Endodermal cell (in vitro differentiated cells): ENCODE measurements around the gene RBL1. TPM values are rescaled to one million over a fixed set of nuclear protein-coding genes. Genes with fewer than 3 reads are reported as not detected.

ENCODE experiments used
- DNase-seq: peaks from one replicate; pipeline ENCODE4 v3.0.0-alpha.2; 2017
- H3K27ac ChIP-seq: 2 replicates; pipeline ENCODE4 v1.5.1; 2013; ENCODE audit warnings: mild to moderate bottlenecking, low read depth, low read length, moderate library complexity
- H3K27me3 ChIP-seq: 2 replicates; pipeline ENCODE4 v1.6.1; 2013; ENCODE audit warnings: mild to moderate bottlenecking, low read length, moderate library complexity; ENCODE audit not compliant: insufficient read depth, control insufficient read depth, poor library complexity, severe bottlenecking
- H3K36me3 ChIP-seq: 2 replicates; pipeline ENCODE4 v1.7.0; 2013; ENCODE audit warnings: mild to moderate bottlenecking, low read length, moderate library complexity; ENCODE audit not compliant: control insufficient read depth, insufficient read depth
- H3K4me1 ChIP-seq: one replicate; pipeline ENCODE4 v1.7.0; 2013; ENCODE audit warnings: low read length; ENCODE audit not compliant: control insufficient read depth, insufficient read depth
- H3K4me3 ChIP-seq: 2 replicates; pipeline ENCODE4 v1.5.1; 2013; ENCODE audit warnings: mild to moderate bottlenecking, low read length, moderate library complexity
- H3K9ac ChIP-seq: 2 replicates; pipeline ENCODE4 v1.6.1; 2013; ENCODE audit warnings: mild to moderate bottlenecking, low read length, moderate library complexity; ENCODE audit not compliant: poor library complexity, severe bottlenecking; ENCODE audit errors: extremely low read depth
- H3K9me3 ChIP-seq: 2 replicates; pipeline ENCODE4 v1.6.1; 2013; ENCODE audit warnings: mild to moderate bottlenecking, low read length, moderate library complexity; ENCODE audit not compliant: control insufficient read depth
- H3K27ac Mint-ChIP-seq: 2 replicates; pipeline ENCODE4 v1.8.0; 2020; ENCODE audit warnings: mixed read lengths
- H3K27me3 Mint-ChIP-seq: 2 replicates; pipeline ENCODE4 v1.8.0; 2021; ENCODE audit warnings: mild to moderate bottlenecking, mixed read lengths; ENCODE audit not compliant: insufficient read depth
- H3K36me3 Mint-ChIP-seq: 2 replicates; pipeline ENCODE4 v1.8.0; 2020; ENCODE audit warnings: low read depth, mixed read lengths
- H3K4me1 Mint-ChIP-seq: 2 replicates; pipeline ENCODE4 v1.8.0; 2020; ENCODE audit warnings: mixed read lengths
- H3K4me3 Mint-ChIP-seq: 2 replicates; pipeline ENCODE4 v1.8.0; 2020; ENCODE audit warnings: mild to moderate bottlenecking, moderate library complexity, mixed read lengths
- H3K9me3 Mint-ChIP-seq: 2 replicates; pipeline ENCODE4 v1.8.0; 2020; ENCODE audit warnings: mild to moderate bottlenecking, mixed read lengths
- whole genome bisulfite sequencing, 2 experiments: methylation state at CpG; one replicate each; pipeline versions ENCODE4 v1.1.5 to v1.1.7; 2013; ENCODE audit warnings: missing lambda C conversion rate in 2 of 2, mixed read lengths in 1 of 2; ENCODE audit not compliant: insufficient coverage in 1 of 2, insufficient read length in 1 of 2; 5-methylcytosine and 5-hydroxymethylcytosine counted together
- total RNA-seq, 2 donors: library from RNA; stranded (reverse); fragmentation: NEBNext Ultra II Directional in 1 of 2; extraction: Animal tissue kit (Norgen Biotek cat#: 25700) in 1 of 2; gene quantifications; 2 replicates in 1 of 2; 3 replicates in 1 of 2; pipeline ENCODE4 v1.2.1, GENCODE V29; 2021
- TF ChIP-seq, protein P1 (sequence below): fragments of 200-600 bp; sonication (generic); conservative IDR thresholded peaks from 2 replicates; pipeline ENCODE4 v1.5.0; 2021; ENCODE audit warnings: antibody characterized with exemption, mild to moderate bottlenecking

Gene RBL1
- total RNA-seq, 2 donors from 2014 or later, result 11.4 to 16.7 TPM

DNA sequence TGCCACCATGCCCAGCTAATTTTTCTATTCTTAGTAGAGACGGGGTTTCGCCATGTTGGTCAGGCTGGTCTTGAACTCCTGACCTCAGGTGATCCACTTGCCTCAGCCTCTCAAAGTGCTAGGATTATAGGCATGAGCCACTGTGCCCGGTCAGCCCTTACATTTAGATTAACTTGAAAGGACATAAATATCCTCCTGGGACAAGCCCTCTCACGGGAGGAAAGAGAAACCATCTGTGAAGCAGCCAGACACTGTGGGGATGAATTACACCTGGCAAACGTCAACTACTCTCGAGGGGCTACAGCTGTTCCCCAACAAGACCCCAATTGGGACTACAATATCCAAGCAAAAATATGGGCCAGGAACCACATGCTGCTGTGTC, 111.5 kb downstream of the RBL1 start:
- H3K27ac Mint-ChIP-seq, result no peak overlapping the region
- Histone ChIP-seq H3K9me3 (no peaks in the 10 kb centered on the region), H3K9ac (no peak overlapping the region), H3K4me3 (no peak overlapping the region), H3K27ac (no peak overlapping the region), H3K27me3 (no peaks in the 10 kb centered on the region), H3K36me3 (no peaks in the 10 kb centered on the region), H3K4me1 (no peaks in the 10 kb centered on the region)
- H3K9me3 Mint-ChIP-seq, result no peaks in the 10 kb centered on the region
- H3K27me3 Mint-ChIP-seq, result no peaks in the 10 kb centered on the region
- H3K4me3 Mint-ChIP-seq, result no peak overlapping the region
- WGBS, 2 experiments, result 90% methylated on average over 5 to 6 of the region's 6 CpGs
- TF ChIP-seq, protein P1, sequence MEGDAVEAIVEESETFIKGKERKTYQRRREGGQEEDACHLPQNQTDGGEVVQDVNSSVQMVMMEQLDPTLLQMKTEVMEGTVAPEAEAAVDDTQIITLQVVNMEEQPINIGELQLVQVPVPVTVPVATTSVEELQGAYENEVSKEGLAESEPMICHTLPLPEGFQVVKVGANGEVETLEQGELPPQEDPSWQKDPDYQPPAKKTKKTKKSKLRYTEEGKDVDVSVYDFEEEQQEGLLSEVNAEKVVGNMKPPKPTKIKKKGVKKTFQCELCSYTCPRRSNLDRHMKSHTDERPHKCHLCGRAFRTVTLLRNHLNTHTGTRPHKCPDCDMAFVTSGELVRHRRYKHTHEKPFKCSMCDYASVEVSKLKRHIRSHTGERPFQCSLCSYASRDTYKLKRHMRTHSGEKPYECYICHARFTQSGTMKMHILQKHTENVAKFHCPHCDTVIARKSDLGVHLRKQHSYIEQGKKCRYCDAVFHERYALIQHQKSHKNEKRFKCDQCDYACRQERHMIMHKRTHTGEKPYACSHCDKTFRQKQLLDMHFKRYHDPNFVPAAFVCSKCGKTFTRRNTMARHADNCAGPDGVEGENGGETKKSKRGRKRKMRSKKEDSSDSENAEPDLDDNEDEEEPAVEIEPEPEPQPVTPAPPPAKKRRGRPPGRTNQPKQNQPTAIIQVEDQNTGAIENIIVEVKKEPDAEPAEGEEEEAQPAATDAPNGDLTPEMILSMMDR, result no peak
- DNase-seq, result no peak
- H3K4me1 Mint-ChIP-seq, result no peaks in the 10 kb centered on the region
- H3K36me3 Mint-ChIP-seq, result no peaks in the 10 kb centered on the region

GRCh38 chr20:36975099-36975818, 120.5 kb downstream of the RBL1 start:
- Histone ChIP-seq H3K36me3 (no peaks in the 10 kb centered on the region), H3K4me3 (no peak overlapping the region), H3K27ac (no peak overlapping the region), H3K27me3 (no peaks in the 10 kb centered on the region), H3K4me1 (no peaks in the 10 kb centered on the region), H3K9me3 (no peaks in the 10 kb centered on the region), H3K9ac (no peak overlapping the region)
- Mint-ChIP-seq H3K27ac (no peak overlapping the region), H3K4me1 (no peaks in the 10 kb centered on the region), H3K4me3 (no peak overlapping the region), H3K9me3 (peaks cover 14% of the 10 kb centered on the region), H3K27me3 (no peaks in the 10 kb centered on the region), H3K36me3 (no peaks in the 10 kb centered on the region)
- no peak for DNase-seq
- TF ChIP-seq, protein P1, result no peak
- 94 to 100% methylated on average over 1 to 2 of the region's 3 CpGs for WGBS, 2 experiments

DNA sequence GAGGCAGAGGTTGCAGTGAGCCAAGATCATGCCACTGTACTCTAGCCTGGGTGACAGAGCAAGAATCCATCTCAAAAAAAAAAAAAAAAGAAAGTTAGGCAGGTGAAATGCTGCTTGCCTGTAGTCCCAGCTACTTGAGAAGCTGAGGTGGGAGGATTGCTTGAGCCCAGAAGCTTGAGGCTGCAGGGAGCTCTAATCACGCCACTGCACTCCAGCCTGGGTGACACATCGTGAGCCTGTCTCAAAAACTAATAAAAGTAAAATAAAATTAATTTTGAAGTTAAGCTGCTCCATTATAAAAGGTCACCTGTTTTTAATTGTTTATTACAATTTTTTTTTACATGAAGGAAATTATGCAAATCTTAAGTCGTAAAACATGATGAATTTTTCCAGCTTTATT, 121.1 kb downstream of the RBL1 start:
- no peaks in the 10 kb centered on the region for H3K4me1 ChIP-seq
- no peak overlapping the region for H3K27ac ChIP-seq
- no peak overlapping the region for H3K27ac Mint-ChIP-seq
- 90% methylated on average over 2 of the region's 3 CpGs; no CpG with 5 or more reads in 1 of the 2 experiments for WGBS, 2 experiments
- H3K9me3 ChIP-seq, result no peaks in the 10 kb centered on the region
- no peak overlapping the region for H3K4me3 ChIP-seq
- peaks cover 14% of the 10 kb centered on the region for H3K9me3 Mint-ChIP-seq
- TF ChIP-seq, protein P1, result no peak
- H3K27me3 ChIP-seq, result no peaks in the 10 kb centered on the region
- no peaks in the 10 kb centered on the region for H3K4me1 Mint-ChIP-seq
- no peaks in the 10 kb centered on the region for H3K27me3 Mint-ChIP-seq
- no peaks in the 10 kb centered on the region for H3K36me3 ChIP-seq
- H3K9ac ChIP-seq, result no peak overlapping the region
- DNase-seq, result no peak
- no peak overlapping the region for H3K4me3 Mint-ChIP-seq
- H3K36me3 Mint-ChIP-seq, result no peaks in the 10 kb centered on the region
